Left ventricle myocardium inferior (tissue), 1 donor: Measurements from ENCODE around the gene LRRC10B. TPM values are rescaled to one million over a fixed set of nuclear protein-coding genes. Genes with fewer than 3 reads are reported as not detected.
"Not testable (repeated sequence)": the region's sequence is repeated elsewhere in the genome, so short reads cannot be mapped to it uniquely, and the experiment has no call there.

Source experiments
- DNase-seq: peaks from one replicate; pipeline ENCODE4 v3.0.0-alpha.2; 2020
- H3K27ac ChIP-seq: fragments of 200-600 bp; replicated peaks from 2 replicates; pipeline ENCODE4 v1.8.0; 2021
- H3K27me3 ChIP-seq: fragments of 200-600 bp; 2 replicates; pipeline ENCODE4 v1.8.0; 2021; ENCODE audit warnings: low read depth
- H3K36me3 ChIP-seq: fragments of 200-600 bp; 2 replicates; pipeline ENCODE4 v1.8.0; 2021
- H3K4me1 ChIP-seq: fragments of 200-600 bp; 2 replicates; pipeline ENCODE4 v1.8.0; 2021
- H3K4me3 ChIP-seq: fragments of 200-600 bp; 2 replicates; pipeline ENCODE4 v1.8.0; 2021; ENCODE audit warnings: mild to moderate bottlenecking, moderate library complexity
- H3K9me3 ChIP-seq: fragments of 200-600 bp; replicated peaks from 2 replicates; pipeline ENCODE4 v1.8.0; 2021
- CTCF ChIP-seq: fragments of 200-600 bp; IDR thresholded peaks from 2 replicates; pipeline ENCODE4 v1.8.0; 2021; ENCODE audit warnings: antibody characterized with exemption, mild to moderate bottlenecking, borderline replicate concordance
- intact Hi-C: fragments of 100-400 bp; cut with micrococcal nuclease; formaldehyde crosslinking; loops from one replicate; pipeline ENCODE4 v1.11.0; 2022
- long read RNA-seq: library from polyadenylated mRNA; unstranded; transcript quantifications from one replicate; pipeline ENCODE4 v2.0.0, GENCODE V29; 2021
- total RNA-seq: library from RNA; stranded (reverse); fragmentation: NEBNext Ultra II Directional; extraction: Animal tissue kit (Norgen Biotek cat#: 25700); gene quantifications from one replicate; pipeline ENCODE4 v1.2.1, GENCODE V29; 2021
- donor health status: DM: no; HTN: yes; CAD: no; lungs with severe emphysema.

LRRC10B gene
- total RNA-seq = 0.88 TPM
- long read RNA-seq, transcript LRRC10B-201 (1 exons, 2,219 nt) = major isoform, 5 of 5 reads
- long read RNA-seq, partial matches to known transcripts = 0 of 5 reads
- long read RNA-seq, other reads (novel, unspliced or antisense) = 0 of 5 reads

- no peaks in the 10 kb centered on the region for H3K36me3 ChIP-seq
- peak within 1 kb of the TSS; percentile 68 for H3K27ac ChIP-seq
- no peak for TF ChIP-seq CTCF
- intact Hi-C loops = no loop called here
- no peaks in the 10 kb centered on the region for H3K9me3 ChIP-seq
- H3K27me3 ChIP-seq = peaks cover 82% of the 10 kb centered on the region
- peak within 1 kb of the TSS; percentile 58 for H3K4me3 ChIP-seq
- peaks cover 23% of the 10 kb centered on the region for H3K4me1 ChIP-seq
- DNase-seq = no peak
Observed at GRCh38 chr11:61507962-61508861, at the start of gene LRRC10B. TSS of gene LRRC10B (plus strand) at chr11:61508749. CDS start at chr11:61508999, 250 bp downstream.

- no peak for TF ChIP-seq CTCF
- Histone ChIP-seq H3K4me1 (peaks cover 16% of the 10 kb centered on the region), H3K4me3 (no peak overlapping the region), H3K27me3 (no peaks in the 10 kb centered on the region), H3K27ac (peak overlapping the region; percentile 29), H3K9me3 (no peaks in the 10 kb centered on the region), H3K36me3 (peaks cover 12% of the 10 kb centered on the region)
- peak; percentile 38 for DNase-seq
- intact Hi-C loops = no loop called here
Observed at GRCh38 chr11:61460474-61460881, 48.1 kb upstream of the LRRC10B start.

- no peak for DNase-seq
- Histone ChIP-seq H3K9me3 (no peaks in the 10 kb centered on the region), H3K4me3 (no peak overlapping the region), H3K27ac (peak overlapping the region; percentile 29), H3K4me1 (peaks cover 16% of the 10 kb centered on the region), H3K36me3 (peaks cover 8% of the 10 kb centered on the region), H3K27me3 (no peaks in the 10 kb centered on the region)
- intact Hi-C loops = no loop called here
- no peak for TF ChIP-seq CTCF
Observed at GRCh38 chr11:61460986-61461385, 47.6 kb upstream of the LRRC10B start.

GRCh38 chr11:61467602-61468001, 40.9 kb upstream of the LRRC10B start:
- peaks cover 33% of the 10 kb centered on the region for H3K36me3 ChIP-seq
- peak overlapping the region; percentile 64 for H3K27ac ChIP-seq
- DNase-seq, intact Hi-C loops, H3K4me3 ChIP-seq, H3K9me3 ChIP-seq, H3K27me3 ChIP-seq: not testable (repeated sequence)
- peaks cover 11% of the 10 kb centered on the region for H3K4me1 ChIP-seq

GRCh38 chr11:61468002-61468401, 40.5 kb upstream of the LRRC10B start:
- Histone ChIP-seq H3K4me3 (no peak overlapping the region), H3K27ac (peak overlapping the region; percentile 64), H3K4me1 (peaks cover 15% of the 10 kb centered on the region), H3K36me3 (peaks cover 29% of the 10 kb centered on the region), H3K27me3 (no peaks in the 10 kb centered on the region), H3K9me3 (no peaks in the 10 kb centered on the region)
- intact Hi-C loops = no loop called here
- no peak for TF ChIP-seq CTCF
- peak; percentile 55 for DNase-seq

GRCh38 chr11:61472282-61472681, 36.3 kb upstream of the LRRC10B start:
- peak overlapping the region; percentile 88 for H3K27ac ChIP-seq
- H3K27me3 ChIP-seq = no peaks in the 10 kb centered on the region
- DNase-seq = peak; percentile 77
- H3K4me1 ChIP-seq = peaks cover 24% of the 10 kb centered on the region
- H3K4me3 ChIP-seq = no peak overlapping the region
- TF ChIP-seq CTCF = no peak
- no peaks in the 10 kb centered on the region for H3K9me3 ChIP-seq
- peaks cover 30% of the 10 kb centered on the region for H3K36me3 ChIP-seq
- intact Hi-C loops = no loop called here
